Calu3 (cell line): ENCODE results near the gene ANKRD33B. TPM values are rescaled to one million over a fixed set of nuclear protein-coding genes. Genes with fewer than 3 reads are reported as not detected.

Experiments used
- BruUV-seq: library from RNA; stranded (reverse); fragments of 400-500 nt; replicated peaks from 2 replicates; lab custom pipeline; 2021; lab: Mats Ljungman, UMichigan
- CTCF ChIA-PET: fragments of 300-600 bp; sonication (Branson Sonifier 250); formaldehyde crosslinking; loops from one replicate; lab custom pipeline; 2022; ENCODE audit warnings: antibody characterized with exemption; lab: Charles Lee
- DNase-seq: peaks from one replicate; pipeline ENCODE4 v3.0.0; 2022
- H3K27ac Mint-ChIP-seq: one replicate; pipeline ENCODE4 v1.8.0; 2022; ENCODE audit warnings: mixed read lengths; ENCODE audit not compliant: unreplicated experiment
- H3K27me3 Mint-ChIP-seq: one replicate; pipeline ENCODE4 v1.8.0; 2022; ENCODE audit warnings: mixed read lengths; ENCODE audit not compliant: unreplicated experiment
- H3K36me3 Mint-ChIP-seq: one replicate; pipeline ENCODE4 v1.8.0; 2022; ENCODE audit warnings: mild to moderate bottlenecking, moderate library complexity, mixed read lengths; ENCODE audit not compliant: insufficient read depth, unreplicated experiment
- H3K4me1 Mint-ChIP-seq: one replicate; pipeline ENCODE4 v1.8.0; 2022; ENCODE audit warnings: mild to moderate bottlenecking, low read depth, mixed read lengths; ENCODE audit not compliant: unreplicated experiment
- H3K4me3 Mint-ChIP-seq: one replicate; pipeline ENCODE4 v1.8.0; 2022; ENCODE audit warnings: mild to moderate bottlenecking, low read depth, moderate library complexity, mixed read lengths; ENCODE audit not compliant: unreplicated experiment
- H3K9me3 Mint-ChIP-seq: one replicate; pipeline ENCODE4 v1.8.0; 2022; ENCODE audit warnings: low read depth, mixed read lengths; ENCODE audit not compliant: unreplicated experiment
- intact Hi-C: fragments of 100-400 bp; cut with micrococcal nuclease; formaldehyde crosslinking; loops from one replicate; pipeline ENCODE4 v1.10.0; 2022; ENCODE audit not compliant: unreplicated experiment
- total RNA-seq: library from RNA; stranded (reverse); gene quantifications from 2 replicates; pipeline ENCODE4 v1.2.3, GENCODE V29; 2022
- TF ChIP-seq, protein P1 (sequence below): fragments of 200-600 bp; IDR thresholded peaks from one replicate; pipeline ENCODE4 v1.8.0; 2022; ENCODE audit warnings: antibody characterized with exemption; ENCODE audit not compliant: unreplicated experiment

The ANKRD33B gene
- total RNA-seq, 1 experiment from 2014 or later: 3.6 TPM

- CTCF ChIA-PET: interaction anchor here (0.6 to 0.8 kb wide), 2 partner anchors 104 to 287 kb away, joined by 3 read pairs; no protein-coding TSS in a partner anchor
- DNase-seq: no peak
- Mint-ChIP-seq H3K9me3 (no peaks in the 10 kb centered on the region), H3K4me3 (no peak overlapping the region), H3K36me3 (no peaks in the 10 kb centered on the region), H3K27me3 (no peaks in the 10 kb centered on the region), H3K4me1 (peaks cover 15% of the 10 kb centered on the region), H3K27ac (no peak overlapping the region)
- intact Hi-C loops: no loop called here
- BruUV-seq: no TSS peak
- TF ChIP-seq, protein P1, sequence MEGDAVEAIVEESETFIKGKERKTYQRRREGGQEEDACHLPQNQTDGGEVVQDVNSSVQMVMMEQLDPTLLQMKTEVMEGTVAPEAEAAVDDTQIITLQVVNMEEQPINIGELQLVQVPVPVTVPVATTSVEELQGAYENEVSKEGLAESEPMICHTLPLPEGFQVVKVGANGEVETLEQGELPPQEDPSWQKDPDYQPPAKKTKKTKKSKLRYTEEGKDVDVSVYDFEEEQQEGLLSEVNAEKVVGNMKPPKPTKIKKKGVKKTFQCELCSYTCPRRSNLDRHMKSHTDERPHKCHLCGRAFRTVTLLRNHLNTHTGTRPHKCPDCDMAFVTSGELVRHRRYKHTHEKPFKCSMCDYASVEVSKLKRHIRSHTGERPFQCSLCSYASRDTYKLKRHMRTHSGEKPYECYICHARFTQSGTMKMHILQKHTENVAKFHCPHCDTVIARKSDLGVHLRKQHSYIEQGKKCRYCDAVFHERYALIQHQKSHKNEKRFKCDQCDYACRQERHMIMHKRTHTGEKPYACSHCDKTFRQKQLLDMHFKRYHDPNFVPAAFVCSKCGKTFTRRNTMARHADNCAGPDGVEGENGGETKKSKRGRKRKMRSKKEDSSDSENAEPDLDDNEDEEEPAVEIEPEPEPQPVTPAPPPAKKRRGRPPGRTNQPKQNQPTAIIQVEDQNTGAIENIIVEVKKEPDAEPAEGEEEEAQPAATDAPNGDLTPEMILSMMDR: no peak
These were observed 20.0 kb downstream of the ANKRD33B start for GRCh38 chr5:10583663-10584572.

DNA sequence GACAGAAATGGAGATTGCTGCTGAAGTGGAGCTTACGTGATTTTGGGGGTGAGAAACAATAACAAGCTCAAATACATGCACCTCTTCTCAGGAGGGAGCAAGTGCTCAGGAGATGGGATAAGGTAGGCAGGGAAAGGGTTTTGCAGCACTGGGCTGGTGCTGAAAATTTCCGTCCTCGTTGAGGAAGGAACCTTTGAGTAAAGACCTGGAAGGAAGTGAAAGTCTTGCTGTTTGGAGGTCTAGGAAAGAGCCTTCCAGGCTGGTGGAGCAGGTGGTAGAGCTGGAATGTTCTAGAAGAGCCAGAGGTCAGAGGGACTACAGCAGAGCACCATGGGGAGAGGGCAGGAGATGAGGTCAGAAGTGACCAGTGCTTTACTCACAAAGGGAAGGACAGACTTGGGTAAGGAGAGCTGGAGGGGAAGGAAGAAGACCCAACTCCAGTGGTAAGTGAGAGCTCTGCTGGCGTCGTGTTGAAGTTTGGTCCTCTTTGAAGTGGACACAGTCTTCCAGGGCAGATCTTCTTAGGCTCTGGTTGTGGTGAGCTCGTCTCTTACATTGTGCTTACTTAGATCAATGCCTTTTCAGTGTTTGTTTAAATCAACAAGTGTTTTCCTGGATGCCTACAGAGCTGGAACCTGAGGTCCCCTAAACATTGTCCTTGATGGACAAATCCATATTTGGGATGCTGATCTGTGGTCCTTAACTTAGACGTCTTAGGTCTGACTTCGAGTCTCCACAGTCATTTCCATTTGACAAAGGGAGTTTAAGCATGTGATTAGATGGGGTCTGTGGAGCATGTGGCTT lies 21.0 kb downstream of the ANKRD33B start:
- intact Hi-C loops: no loop called here
- TF ChIP-seq, protein P1: no peak
- no peak overlapping the region for H3K4me3 Mint-ChIP-seq
- DNase-seq: no peak
- H3K27me3 Mint-ChIP-seq: no peaks in the 10 kb centered on the region
- H3K27ac Mint-ChIP-seq: no peak overlapping the region
- BruUV-seq: no TSS peak
- H3K36me3 Mint-ChIP-seq: no peaks in the 10 kb centered on the region
- CTCF ChIA-PET: no interaction called here
- H3K9me3 Mint-ChIP-seq: no peaks in the 10 kb centered on the region
- H3K4me1 Mint-ChIP-seq: peaks cover 15% of the 10 kb centered on the region

- H3K36me3 Mint-ChIP-seq: no peaks in the 10 kb centered on the region
- no peak for DNase-seq
- intact Hi-C loops: no loop called here
- no peak overlapping the region for H3K4me3 Mint-ChIP-seq
- no TSS peak for BruUV-seq
- CTCF ChIA-PET: no interaction called here
- H3K27ac Mint-ChIP-seq: no peak overlapping the region
- TF ChIP-seq, protein P1: no peak
- no peaks in the 10 kb centered on the region for H3K27me3 Mint-ChIP-seq
- no peaks in the 10 kb centered on the region for H3K9me3 Mint-ChIP-seq
- H3K4me1 Mint-ChIP-seq: peaks cover 15% of the 10 kb centered on the region
These were observed 21.6 kb downstream of the ANKRD33B start for GRCh38 chr5:10585518-10585915.

DNA sequence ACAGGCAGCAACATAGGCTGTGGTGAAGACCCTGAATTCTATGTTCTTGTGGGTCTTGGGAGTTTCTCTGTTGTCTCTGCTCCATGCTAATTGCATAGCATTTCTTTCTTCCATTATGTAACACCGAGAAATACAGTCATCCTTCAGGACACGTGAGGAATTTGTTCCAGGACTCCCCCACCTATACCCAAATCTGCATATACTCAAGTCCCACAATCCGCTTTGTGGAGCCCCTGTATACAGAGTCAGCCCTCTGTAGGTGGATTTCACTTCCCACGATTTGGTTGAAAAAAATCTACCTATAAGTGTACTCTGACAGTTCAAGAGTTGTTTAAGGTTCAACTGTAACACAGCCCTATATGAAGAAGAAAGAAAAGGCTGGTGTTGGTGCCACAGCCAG lies 22.1 kb downstream of the ANKRD33B start:
- Mint-ChIP-seq H3K27ac (no peak overlapping the region), H3K36me3 (no peaks in the 10 kb centered on the region), H3K4me1 (peaks cover 12% of the 10 kb centered on the region), H3K9me3 (no peaks in the 10 kb centered on the region), H3K27me3 (no peaks in the 10 kb centered on the region), H3K4me3 (no peak overlapping the region)
- intact Hi-C loops: no loop called here
- no TSS peak for BruUV-seq
- CTCF ChIA-PET: no interaction called here
- DNase-seq: no peak
- TF ChIP-seq, protein P1: no peak
